Heart right ventricle (tissue), 16 donors: Measurements from ENCODE around the gene CABLES1. TPM values are rescaled to one million over a fixed set of nuclear protein-coding genes. Genes with fewer than 3 reads are reported as not detected.
"Not testable (repeated sequence)": the region's sequence is repeated elsewhere in the genome, so short reads cannot be mapped to it uniquely, and the experiment has no call there.

Experiments used
- ATAC-seq, 8 donors: fragments of 200-7000 bp; cut with Tn5 transposase; one replicate each; pipeline ENCODE4 v1.9.1; 2020; ENCODE audit warnings: mild to moderate bottlenecking in 8 of 8, moderate library complexity in 8 of 8, moderate number of reproducible peaks in 1 of 8
- DNase-seq, 2 donors: peaks; one replicate each; pipeline ENCODE4 v3.0.0-alpha.2; 2020
- H3K27ac ChIP-seq, 10 donors: fragments of 200-600 bp; sonication (generic) in 2 of 10; one replicate each; pipeline versions ENCODE4 v1.5.0 to v1.8.0; 2020 to 2022; ENCODE audit warnings: mild to moderate bottlenecking in 3 of 10
- H3K27me3 ChIP-seq, 7 donors: fragments of 200-600 bp; one replicate each; pipeline ENCODE4 v1.8.0; 2021 to 2022; ENCODE audit warnings: mild to moderate bottlenecking in 2 of 7
- H3K36me3 ChIP-seq, 9 donors: fragments of 200-600 bp; sonication (generic) in 1 of 9; one replicate each; pipeline versions ENCODE4 v1.5.0 to v1.8.0; 2020 to 2022; ENCODE audit warnings: mild to moderate bottlenecking in 2 of 9
- H3K4me1 ChIP-seq, 9 donors: fragments of 200-600 bp; sonication (generic) in 1 of 9; one replicate each; pipeline versions ENCODE4 v1.5.0 to v1.8.0; 2020 to 2022; ENCODE audit warnings: mild to moderate bottlenecking in 4 of 9
- H3K4me3 ChIP-seq, 10 donors: fragments of 200-600 bp; sonication (generic) in 2 of 10; one replicate each; pipeline versions ENCODE4 v1.5.0 to v1.8.0; 2020 to 2022; ENCODE audit warnings: mild to moderate bottlenecking in 7 of 10, moderate library complexity in 2 of 10
- H3K9me3 ChIP-seq, 11 donors: fragments of 200-600 bp in 10 of 11; sonication (generic) in 2 of 11; one replicate each; pipeline versions ENCODE4 v1.5.0 to v1.8.0; 2013 to 2022; ENCODE audit warnings: mild to moderate bottlenecking in 2 of 11, control low read depth in 1 of 11, moderate library complexity in 1 of 11
- CTCF ChIP-seq, 9 donors: fragments of 200-600 bp; sonication (generic) in 2 of 9; IDR thresholded peaks; one replicate each; pipeline versions ENCODE4 v1.5.0 to v1.8.0; 2021 to 2022; ENCODE audit warnings: antibody characterized with exemption in 9 of 9, mild to moderate bottlenecking in 5 of 9, moderate library complexity in 1 of 9
- WGBS, 2 donors: extraction: QIAGEN DNeasy Blood & Tissue Kit; methylation state at CpG; one replicate each; pipeline ENCODE4 v1.1.7; 2013; ENCODE audit warnings: inconsistent platforms in 1 of 2; 5-methylcytosine and 5-hydroxymethylcytosine counted together
- intact Hi-C, 10 donors: fragments of 100-400 bp; cut with DNase I; formaldehyde crosslinking; loops; one replicate each; pipeline versions ENCODE4 v1.11.1 to v1.14.2; 2022
- polyA plus RNA-seq, 2 donors: library from polyadenylated mRNA; stranded (reverse); fragments of 200-250 nt; gene quantifications; one replicate each; pipeline ENCODE4 v1.2.3, GENCODE V29; 2013
- total RNA-seq, 10 donors: library from RNA; stranded (reverse); fragmentation: NEBNext Ultra II Directional in 3 of 10; extraction: Animal tissue kit (Norgen Biotek cat#: 25700) in 3 of 10; gene quantifications; one replicate each; pipeline versions ENCODE4 v1.2.1 to v1.2.4, GENCODE V29; 2021 to 2023
- donor health status: Arrhythmogenic right ventricular cardiomyopathy.
- donor health status: ischemic (EF 13 %, LVEDD 7.1; RV severe dilation, severe dysfunction).
- donor health status: healthy with polysubstance abuse.
- donor health status: DM: no; HTN: yes; CAD: no.
- donor health status: DM: no; HTN: no; CAD: no.
- donor health status: ischemic (EF 25% LVEDD 6.9; RV normal size, moderate dysfunction).
- donor health status: ischemic (EF 25% LVEDD 5.7; RV mildly dilated, moderate dysfunction).
- donor health status: healthy.
- donor health status: DM: yes; HTN: yes; CAD: no.
- donor health status: Ischemic cardiomyopathy.
- donor health status: ischemic (EF 35%, LVEDD 5.7; RV mildly dilated, moderate dysfunction).
- donor health status: nonischemic (EF 11% LVEDD 7.7; RV severe dilation, severe dysfunction).
- donor health status: DM: yes; HTN: yes; CAD: no.
- donor health status: PGD.
- donor health status: ischemic (EF 29% LVEDD 5.4; RV normal size, mild dysfunction).
- donor health status: nonischemic (EF 23%, LVEDD 6.1; RV moderate dilation, normal function).

The CABLES1 gene
- total and polyA plus RNA-seq, 12 donors, result 1.0 to 2.2 (median 1.8) TPM

GRCh38 chr18:23108496-23108895 is 26.8 kb upstream of the CABLES1 start:
- intact Hi-C loops, result loop anchor here in 1 of 10 donors (10.0 kb wide), 1 partner anchor 74 kb away; no protein-coding TSS in a partner anchor
- Histone ChIP-seq H3K27me3 (peaks cover 0 to 4% (median 0%) of the 10 kb centered on the region in 7 donors), H3K9me3 (peaks cover 0 to 13% (median 0%) of the 10 kb centered on the region in 11 donors), H3K27ac (no peak overlapping the region), H3K4me3 (no peak overlapping the region), H3K4me1 (peaks cover 0 to 10% (median 0%) of the 10 kb centered on the region in 9 donors), H3K36me3 (no peaks in the 10 kb centered on the region)
- DNase-seq (no peak), ATAC-seq (no peak)
- TF ChIP-seq CTCF (IDR thresholded peaks at IDR 0.05), result no peak
- WGBS, 2 donors, result 88 to 96% methylated on average over 5 of the region's 5 CpGs

GRCh38 chr18:23109163-23109562 is 26.1 kb upstream of the CABLES1 start:
- not testable (repeated sequence) for H3K4me3 ChIP-seq, H3K27me3 ChIP-seq, DNase-seq, H3K27ac ChIP-seq, ATAC-seq, H3K36me3 ChIP-seq
- WGBS, 2 donors, result 95 to 98% methylated on average over 9 of the region's 9 CpGs
- peaks cover 0 to 13% (median 0%) of the 10 kb centered on the region in 11 donors for H3K9me3 ChIP-seq
- peaks cover 0 to 12% (median 4%) of the 10 kb centered on the region in 9 donors for H3K4me1 ChIP-seq
- intact Hi-C loops, result loop anchor here in 1 of 10 donors (10.0 kb wide), 1 partner anchor 74 kb away; no protein-coding TSS in a partner anchor

- H3K4me3 ChIP-seq, result no peak overlapping the region
- peaks cover 0 to 13% (median 0%) of the 10 kb centered on the region in 11 donors for H3K9me3 ChIP-seq
- H3K4me1 ChIP-seq, result peaks cover 0 to 14% (median 8%) of the 10 kb centered on the region in 9 donors
- no peak for ATAC-seq
- intact Hi-C loops, result loop anchor here in 1 of 10 donors (10.0 kb wide), 1 partner anchor 79 kb away; no protein-coding TSS in a partner anchor
- DNase-seq, result no peak
- WGBS, 2 donors, result 84 to 86% methylated on average over 6 of the region's 6 CpGs
- no peak overlapping the region for H3K27ac ChIP-seq
- H3K36me3 ChIP-seq, result no peaks in the 10 kb centered on the region
- no peak for TF ChIP-seq CTCF (IDR thresholded peaks at IDR 0.05)
- H3K27me3 ChIP-seq, result peaks cover 0 to 5% (median 0%) of the 10 kb centered on the region in 7 donors
Measured at GRCh38 chr18:23113576-23113975, 21.7 kb upstream of the CABLES1 start.

GRCh38 chr18:23114171-23114881 is 21.0 kb upstream of the CABLES1 start:
- ATAC-seq, result peak in 3 of 8 donors; percentile 39 to 78 (median 67)
- H3K4me1 ChIP-seq, result peaks cover 0 to 14% (median 8%) of the 10 kb centered on the region in 9 donors
- peaks cover 0 to 5% (median 0%) of the 10 kb centered on the region in 7 donors for H3K27me3 ChIP-seq
- no peak overlapping the region for H3K27ac ChIP-seq
- intact Hi-C loops, result loop anchor here in 1 of 10 donors (10.0 kb wide), 1 partner anchor 80 kb away; no protein-coding TSS in a partner anchor
- DNase-seq, result no peak
- 34 to 42% methylated on average over 10 of the region's 10 CpGs for whole genome bisulfite sequencing, 2 donors
- TF ChIP-seq CTCF (IDR thresholded peaks at IDR 0.05), result no peak
- H3K4me3 ChIP-seq, result no peak overlapping the region
- H3K36me3 ChIP-seq, result no peaks in the 10 kb centered on the region
- H3K9me3 ChIP-seq, result peaks cover 0 to 13% (median 0%) of the 10 kb centered on the region in 11 donors
